HG02610 (cell line): Measurements from ENCODE around the gene MFSD1.
"Not testable (repeated sequence)": the region's sequence is repeated elsewhere in the genome, so short reads cannot be mapped to it uniquely, and the experiment has no call there.

Experiments used
- ATAC-seq: cut with Tn5 transposase; IDR thresholded peaks from one replicate; pipeline ENCODE4 v1.9.1; 2021; ENCODE audit warnings: mild to moderate bottlenecking, moderate library complexity; ENCODE audit not compliant: unreplicated experiment

The MFSD1 gene

DNA sequence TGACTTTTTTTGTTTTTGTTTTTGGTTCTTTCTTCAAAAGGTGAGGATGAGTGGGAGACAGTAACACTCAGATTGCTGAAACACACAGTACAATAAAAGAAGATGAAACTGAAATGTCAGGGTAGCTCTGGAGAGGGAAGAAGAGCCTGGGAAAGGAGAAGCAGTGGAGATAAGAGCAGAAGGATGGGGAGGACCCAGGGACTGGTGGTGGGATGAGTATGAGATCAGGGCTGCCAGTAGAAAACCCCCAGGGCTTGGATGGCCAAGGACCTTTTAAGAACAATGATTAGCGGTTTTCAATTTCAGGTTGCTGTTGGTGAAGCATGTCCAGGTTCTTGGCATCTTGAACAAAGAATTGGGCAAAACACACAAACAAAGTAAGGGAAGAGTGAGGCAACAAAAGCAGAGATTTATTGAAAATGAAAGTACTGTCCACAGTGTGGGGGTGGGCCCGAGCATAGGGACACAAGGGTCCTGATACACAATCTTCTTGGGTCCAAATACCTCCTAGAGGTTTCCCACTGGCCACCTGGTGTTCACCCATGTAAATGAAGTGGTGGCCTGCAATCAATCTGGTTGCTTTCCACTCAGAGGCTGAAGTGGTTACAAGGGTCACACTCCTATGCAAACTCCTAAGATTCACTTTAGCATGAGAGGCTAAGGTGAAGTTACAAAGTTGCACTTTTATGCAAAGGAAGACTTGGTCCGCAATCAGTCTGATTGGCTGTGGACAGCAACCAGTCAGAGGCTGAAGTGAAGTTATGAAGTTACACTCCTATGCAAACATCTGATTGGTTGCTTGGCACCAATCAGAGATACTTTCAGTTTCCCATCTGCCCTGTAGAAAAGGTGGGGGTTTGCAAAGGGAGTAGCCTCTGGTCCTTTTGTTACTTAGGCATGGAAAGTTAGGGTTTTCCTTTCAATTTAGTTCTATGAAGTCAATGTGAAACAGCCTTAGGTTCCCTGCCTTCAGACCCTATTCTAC is 26.1 kb upstream of the MFSD1 start:
- no peak for ATAC-seq

DNA sequence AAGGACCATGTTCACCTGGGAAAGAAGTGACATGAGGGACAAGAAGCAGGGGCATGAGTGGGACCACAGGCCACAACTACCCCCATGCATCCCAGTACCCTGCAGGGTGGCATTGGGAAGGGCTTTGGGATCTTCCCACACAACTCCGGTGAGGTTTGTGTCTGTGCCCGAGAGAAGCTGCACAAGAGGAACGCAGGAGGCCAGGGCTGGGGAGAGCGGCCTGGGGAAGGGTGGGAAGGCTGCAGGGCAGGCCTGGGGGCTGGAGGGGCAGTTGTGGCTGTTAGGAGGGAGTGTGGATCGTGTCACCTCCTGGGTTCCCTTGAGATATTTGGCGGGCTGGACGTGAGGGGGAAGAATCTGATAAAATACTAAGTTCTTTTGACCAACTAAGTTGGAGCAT is 25.3 kb upstream of the MFSD1 start:
- ATAC-seq = no peak

DNA sequence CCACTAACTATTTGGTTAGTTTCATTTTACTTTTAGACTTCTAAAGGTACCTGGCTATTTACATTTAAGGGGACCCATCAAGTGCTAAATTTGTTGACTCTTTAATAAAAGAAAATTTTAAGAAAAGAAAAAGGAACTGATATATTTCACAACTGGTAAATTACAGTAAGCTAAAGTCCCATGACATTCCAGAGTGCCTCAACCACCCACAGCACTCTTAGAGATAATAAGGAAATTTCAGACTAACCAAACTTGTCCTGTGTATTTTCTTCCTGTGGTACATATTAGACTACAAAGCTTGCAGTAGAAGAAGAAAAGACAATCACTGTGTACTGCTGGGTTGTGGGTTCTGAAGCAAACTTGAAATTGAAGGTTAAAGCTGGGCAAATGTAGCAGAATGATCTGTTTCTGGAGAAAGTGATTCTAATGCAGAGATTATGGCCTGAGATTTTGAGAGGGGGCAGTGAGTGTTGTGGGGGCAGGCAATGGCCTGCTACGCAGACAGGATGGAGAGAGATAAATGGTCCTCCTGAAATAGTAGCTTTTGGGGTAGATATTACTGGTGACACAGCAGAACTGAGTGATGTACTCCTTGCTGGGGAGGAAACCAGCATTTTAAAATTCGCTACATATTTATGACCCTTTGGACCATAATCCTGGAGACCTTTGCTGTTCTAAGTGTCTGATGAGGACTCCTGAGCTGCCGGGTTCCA is 24.5 kb upstream of the MFSD1 start:
- no peak for ATAC-seq

GRCh38 chr3:158780766-158781165 is 21.1 kb upstream of the MFSD1 start:
- no peak for ATAC-seq

GRCh38 chr3:158781191-158781590 is 20.7 kb upstream of the MFSD1 start:
- no peak for ATAC-seq

- ATAC-seq = no peak
Observed at GRCh38 chr3:158781849-158782248, 20.0 kb upstream of the MFSD1 start.

DNA sequence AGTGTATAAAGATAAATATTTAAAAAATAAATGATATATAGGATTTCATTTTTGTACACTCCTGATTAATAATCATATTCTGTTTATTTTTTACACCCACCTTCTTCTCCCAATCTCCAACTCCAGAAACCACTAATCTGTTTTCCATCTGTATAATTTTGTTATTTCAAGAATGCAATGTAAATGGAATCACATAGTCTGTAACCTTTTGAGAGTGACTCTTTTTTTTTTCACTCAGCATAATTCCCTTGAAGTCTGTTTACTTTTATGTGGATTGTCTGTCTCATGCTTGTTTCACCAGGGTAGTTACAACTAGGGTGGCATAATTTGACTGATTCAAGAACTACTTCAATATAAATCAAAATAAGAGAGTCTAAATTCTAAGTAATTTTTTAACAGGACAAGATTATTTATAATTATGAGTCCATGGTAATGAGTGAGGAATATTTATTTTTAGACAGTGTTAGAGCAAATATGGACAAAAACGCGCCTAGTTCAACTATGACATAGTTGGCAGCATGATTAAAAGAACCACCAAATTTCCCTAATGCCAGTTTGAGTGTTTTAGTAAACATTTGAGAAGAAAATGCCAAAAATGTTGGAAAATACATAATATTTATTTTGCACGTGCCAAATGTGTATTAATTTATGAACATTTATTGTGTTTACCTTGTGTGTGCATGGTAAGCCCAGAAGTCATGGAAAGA is 19.4 kb upstream of the MFSD1 start:
- no peak for ATAC-seq

DNA sequence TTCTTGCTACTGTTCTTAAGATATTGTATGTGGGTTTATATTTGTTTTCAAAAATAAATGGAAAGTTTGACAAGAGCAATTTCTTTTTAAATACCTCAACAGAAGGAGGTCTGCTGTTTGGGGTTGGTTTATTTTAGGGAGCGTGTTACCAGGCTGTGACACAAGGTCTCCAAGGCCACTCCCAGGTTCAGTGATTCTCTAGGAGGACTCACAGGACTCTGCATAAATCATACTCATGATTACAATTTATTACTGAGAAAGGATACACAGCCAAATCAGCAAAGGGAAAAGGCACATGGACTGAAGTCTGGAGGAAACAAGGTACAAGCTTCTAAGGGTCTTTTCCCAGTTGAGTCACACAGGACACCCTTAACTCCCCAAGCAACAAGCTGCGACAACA is 18.8 kb upstream of the MFSD1 start:
- no peak for ATAC-seq

DNA sequence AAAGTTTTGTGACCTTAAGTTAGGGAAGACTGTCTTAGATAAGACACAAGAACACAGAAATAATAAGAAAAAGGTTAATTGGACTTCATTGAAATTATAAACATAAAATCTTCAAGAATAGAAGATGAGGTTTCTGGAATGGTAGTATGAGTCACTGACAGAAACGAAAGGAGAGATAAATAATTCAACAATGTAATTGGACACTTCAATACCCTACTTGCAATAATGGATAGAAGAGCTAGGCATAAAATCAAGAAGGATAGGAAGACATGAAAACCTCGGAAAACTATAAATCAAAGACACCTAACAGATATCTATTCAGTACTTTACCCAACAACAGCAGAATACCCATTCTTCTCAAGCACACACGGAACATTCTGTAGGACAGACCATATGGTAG is 15.9 kb upstream of the MFSD1 start:
- ATAC-seq = no peak

GRCh38 chr3:158788446-158788845 is 13.4 kb upstream of the MFSD1 start:
- no peak for ATAC-seq

DNA sequence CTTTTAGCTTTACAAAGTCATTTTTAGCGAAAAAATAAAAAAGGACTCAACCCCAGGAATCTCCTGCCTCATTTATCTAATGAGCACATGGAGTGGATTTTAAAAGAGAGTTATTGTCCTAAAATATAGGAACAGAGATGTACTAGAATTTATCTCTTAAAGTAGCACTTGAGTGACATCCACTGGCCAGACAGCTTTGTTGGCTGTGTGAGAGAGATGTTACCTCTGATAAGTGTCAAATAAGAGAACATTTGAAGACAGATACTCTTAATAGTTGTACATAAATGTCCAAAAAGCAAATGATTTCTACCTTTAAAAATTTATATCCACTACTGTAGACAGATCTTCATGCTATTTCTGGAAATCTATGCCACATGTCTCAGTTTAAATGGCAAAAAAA is 12.3 kb upstream of the MFSD1 start:
- no peak for ATAC-seq

GRCh38 chr3:158790901-158791589 is 10.8 kb upstream of the MFSD1 start:
- peak; percentile 71 for ATAC-seq

GRCh38 chr3:158791590-158791920 is 10.3 kb upstream of the MFSD1 start:
- ATAC-seq = not testable (repeated sequence)

DNA sequence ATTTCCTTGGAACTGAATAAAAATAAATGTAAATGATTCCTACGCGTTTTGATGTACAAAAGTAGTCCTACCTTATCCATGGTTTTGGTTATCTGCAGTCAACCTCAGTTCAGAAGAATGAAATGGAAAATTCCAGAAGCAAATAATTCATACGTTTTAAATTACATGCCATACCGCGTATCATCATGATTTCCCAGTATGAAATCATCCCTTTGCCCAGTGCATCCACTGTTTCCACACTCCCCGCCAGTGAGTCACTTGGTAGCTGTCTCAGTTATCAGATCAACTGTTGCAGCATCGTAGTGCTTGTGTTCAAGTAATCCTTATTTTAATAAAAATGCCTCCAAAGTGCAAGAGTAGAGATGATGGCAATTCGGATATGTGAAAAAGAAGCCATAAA is 9.1 kb upstream of the MFSD1 start:
- ATAC-seq = no peak

GRCh38 chr3:158794206-158794605 is 7.6 kb upstream of the MFSD1 start:
- no peak for ATAC-seq

DNA sequence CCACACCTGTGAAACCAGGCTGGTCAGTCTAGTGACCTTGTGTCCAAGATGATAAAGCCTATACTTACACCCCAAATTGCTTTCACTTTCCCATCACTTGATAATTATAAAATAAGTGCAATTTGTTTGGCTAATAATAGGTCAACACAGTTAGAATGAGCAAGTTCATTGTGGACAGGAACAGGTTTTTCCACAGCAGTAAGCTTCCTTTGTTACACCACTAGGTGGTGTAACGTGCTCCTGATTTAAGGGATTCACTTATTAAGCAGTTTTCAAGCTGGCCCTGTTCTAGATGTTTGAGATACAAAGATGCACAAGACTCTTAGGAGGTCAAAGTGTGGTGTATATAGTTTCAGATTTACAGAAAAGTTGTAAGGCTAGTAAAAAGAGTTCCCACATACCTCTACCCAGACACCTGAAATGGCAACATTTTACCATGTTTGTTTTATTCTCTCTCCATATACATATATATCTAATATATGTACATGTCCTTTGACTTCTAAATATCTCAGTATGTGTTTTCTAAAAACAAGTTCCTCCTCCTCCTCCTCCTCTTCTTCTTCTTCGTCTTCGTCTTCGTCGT is 6.8 kb upstream of the MFSD1 start:
- ATAC-seq = peak; percentile 47

- no peak for ATAC-seq
Observed at GRCh38 chr3:158801201-158801600, 653 bp upstream of the MFSD1 start.

DNA sequence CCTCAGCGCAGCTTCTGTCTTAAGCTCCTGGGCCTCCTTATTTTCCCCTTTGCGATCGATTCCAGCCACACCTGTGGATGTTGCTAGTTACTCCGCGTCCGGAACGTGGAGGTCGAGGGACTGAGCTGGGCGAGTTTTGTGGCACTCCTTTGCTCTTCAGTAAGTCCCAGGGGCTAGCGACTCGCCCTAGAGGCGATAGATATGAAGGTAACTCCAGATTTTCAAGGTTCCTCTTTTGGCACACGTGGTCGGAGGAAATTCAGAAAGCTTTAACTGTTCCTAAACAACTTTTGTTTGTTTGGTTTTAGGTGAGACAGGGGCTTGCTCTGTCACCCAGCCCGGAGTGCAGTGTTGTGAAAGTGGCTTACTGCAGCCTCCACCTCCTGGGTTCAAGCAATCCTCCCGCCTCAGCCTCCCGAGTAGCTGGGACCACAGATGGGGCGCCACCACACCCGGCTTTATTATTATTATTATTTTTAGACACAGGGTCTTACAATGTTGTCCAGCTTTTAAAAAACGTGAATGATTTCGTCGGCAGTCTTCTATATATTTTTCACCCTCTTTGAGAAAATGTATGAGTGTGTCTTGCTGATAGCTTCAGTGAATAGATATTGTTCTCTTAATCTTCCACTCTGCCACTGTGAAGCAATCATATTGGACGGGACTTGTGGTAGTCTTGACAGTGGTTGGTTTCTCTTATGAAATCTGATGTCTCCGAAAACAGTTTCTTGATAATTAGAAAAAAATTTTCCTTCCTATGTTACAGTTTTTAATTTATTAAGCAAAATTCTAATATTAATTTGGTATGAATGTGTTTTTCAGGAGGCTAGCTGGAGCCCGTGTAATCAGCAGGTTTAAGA is 785 bp downstream of the MFSD1 start:
- ATAC-seq = peak; percentile 26

GRCh38 chr3:158804441-158804840 is 2.6 kb downstream of the MFSD1 start:
- no peak for ATAC-seq

DNA sequence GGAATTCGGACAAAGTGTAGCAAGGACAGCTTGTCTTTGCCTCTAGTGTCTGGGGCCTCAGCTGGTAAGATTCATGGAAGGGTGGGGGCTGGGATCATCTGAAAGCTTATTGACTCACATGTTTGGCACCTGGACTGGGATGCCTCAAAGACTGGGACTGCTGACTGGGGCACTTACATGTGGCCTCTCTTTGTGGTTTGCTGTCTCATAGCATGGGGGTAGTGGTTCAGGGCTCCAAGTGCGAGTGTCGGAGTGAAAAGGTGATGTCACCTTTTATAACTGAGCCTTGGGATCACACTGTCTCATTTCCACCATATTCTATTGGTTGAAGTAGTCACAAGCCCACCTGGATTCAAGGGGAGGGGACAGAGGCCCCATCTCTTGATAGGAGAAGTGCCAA is 6.8 kb downstream of the MFSD1 start:
- no peak for ATAC-seq
